Left ventricle myocardium superior (tissue), 1 donor: Measurements from ENCODE around the gene FAM193A. TPM values are rescaled to one million over a fixed set of nuclear protein-coding genes. Genes with fewer than 3 reads are reported as not detected.

Experiments used
- ATAC-seq: fragments of 200-7000 bp; cut with Tn5 transposase; one replicate; pipeline ENCODE4 v1.9.1; 2020; ENCODE audit warnings: mild to moderate bottlenecking, moderate library complexity
- DNase-seq: peaks from one replicate; pipeline ENCODE4 v3.0.0-alpha.2; 2020
- intact Hi-C: fragments of 100-400 bp; cut with micrococcal nuclease; formaldehyde crosslinking; loops from one replicate; pipeline ENCODE4 v1.11.0; 2022
- total RNA-seq: library from RNA; stranded (reverse); fragmentation: NEBNext Ultra II Directional; extraction: Animal tissue kit (Norgen Biotek cat#: 25700); gene quantifications from one replicate; pipeline ENCODE4 v1.2.1, GENCODE V29; 2021
- donor health status: DM: no; HTN: yes; CAD: no; lungs with severe emphysema.

FAM193A gene
- total RNA-seq, 1 donor from 2014 or later = 16.0 TPM

DNA sequence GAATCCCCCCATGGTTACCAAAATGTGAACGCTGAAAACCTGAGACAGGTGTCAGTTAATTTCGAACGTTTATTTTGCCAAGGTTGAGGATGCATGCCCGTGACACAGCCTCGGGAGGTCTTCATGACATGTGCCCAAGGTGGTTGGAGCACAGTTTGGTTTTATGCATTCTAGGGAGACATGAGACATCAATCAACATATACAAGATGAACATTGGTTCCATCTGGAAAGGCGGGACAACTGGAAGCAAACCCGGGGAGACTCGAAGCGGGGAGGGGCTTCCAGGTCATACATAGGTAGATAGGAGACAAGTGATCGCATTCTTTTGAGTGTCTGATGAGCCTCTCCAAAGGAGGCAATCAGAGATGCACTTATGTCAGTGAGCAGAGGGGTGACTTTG is 245.5 kb downstream of the FAM193A start:
- intact Hi-C loops = no loop called here
- DNase-seq = no peak
- ATAC-seq = no peak

Other genes with a start within 250 kb of the FAM193A start
- gene ZFYVE28, start 118.0 kb upstream of the FAM193A start, total RNA-seq = 5.6 TPM
- not detected for gene CFAP99, start 117.7 kb upstream of the FAM193A start, total RNA-seq
- 26.1 TPM for gene RNF4, start 67.5 kb upstream of the FAM193A start, total RNA-seq
- 24.0 TPM for gene TNIP2, start 219.7 kb downstream of the FAM193A start, total RNA-seq